GM23338 (cell line): ENCODE results near the gene CACNA1A. TPM values are rescaled to one million over a fixed set of nuclear protein-coding genes. Genes with fewer than 3 reads are reported as not detected.

Source experiments
- ATAC-seq: fragments of 200-7000 bp; cut with Tn5 transposase; 3 replicates; pipeline ENCODE4 v1.9.1; 2020
- DNase-seq: peaks from one replicate; pipeline ENCODE4 v3.0.0-alpha.2; 2015; ENCODE audit warnings: low spot score
- H2AFZ ChIP-seq: fragments of 200-600 bp; sonication (generic); 2 replicates; pipeline ENCODE4 v1.8.0; 2016; ENCODE audit warnings: antibody characterized with exemption, mild to moderate bottlenecking, moderate library complexity
- H3F3A ChIP-seq: fragments of 200-600 bp; sonication (generic); replicated peaks from 2 replicates; pipeline ENCODE4 v1.8.0; 2017; ENCODE audit warnings: antibody characterized with exemption, mixed run types, low read depth
- H3K27ac ChIP-seq: fragments of 200-600 bp; sonication (generic); 2 replicates; pipeline ENCODE4 v1.6.1; 2016; ENCODE audit warnings: low read depth
- H3K27me3 ChIP-seq: fragments of 200-600 bp; sonication (generic); 2 replicates; pipeline ENCODE4 v1.8.0; 2016; ENCODE audit warnings: mild to moderate bottlenecking, mixed run types, moderate library complexity; ENCODE audit not compliant: insufficient read depth
- H3K36me3 ChIP-seq: fragments of 200-600 bp; sonication (generic); 2 replicates; pipeline ENCODE4 v1.8.0; 2016; ENCODE audit warnings: mild to moderate bottlenecking; ENCODE audit not compliant: insufficient read depth
- H3K4me1 ChIP-seq: fragments of 200-600 bp; sonication (generic); 2 replicates; pipeline ENCODE4 v1.8.0; 2016; ENCODE audit warnings: mild to moderate bottlenecking, moderate library complexity; ENCODE audit not compliant: insufficient read depth
- H3K4me2 ChIP-seq: fragments of 200-600 bp; sonication (generic); 2 replicates; pipeline ENCODE4 v1.7.1; 2017; ENCODE audit warnings: mixed run types
- H3K4me3 ChIP-seq: fragments of 200-600 bp; sonication (generic); 2 replicates; pipeline ENCODE4 v1.6.1; 2016; ENCODE audit warnings: mixed run types
- H3K79me2 ChIP-seq: fragments of 200-600 bp; sonication (generic); replicated peaks from 2 replicates; pipeline ENCODE4 v1.8.0; 2017; ENCODE audit warnings: mild to moderate bottlenecking; ENCODE audit not compliant: insufficient read depth
- H3K9me2 ChIP-seq: fragments of 200-600 bp; sonication (generic); 2 replicates; pipeline ENCODE4 v1.8.0; 2017; ENCODE audit not compliant: insufficient read depth
- H4K20me1 ChIP-seq: fragments of 200-600 bp; sonication (generic); replicated peaks from 2 replicates; pipeline ENCODE4 v1.8.0; 2017; ENCODE audit warnings: mild to moderate bottlenecking; ENCODE audit not compliant: insufficient read depth
- H3K27ac Mint-ChIP-seq: 2 replicates; pipeline ENCODE4 v1.8.0; 2020; ENCODE audit warnings: inconsistent platforms, mild to moderate bottlenecking, moderate library complexity, mixed read lengths
- H3K27me3 Mint-ChIP-seq: 3 replicates; pipeline ENCODE4 v1.8.0; 2022; ENCODE audit warnings: low read depth, mild to moderate bottlenecking, moderate library complexity, mixed read lengths, inconsistent platforms; ENCODE audit not compliant: insufficient read depth, poor library complexity
- H3K36me3 Mint-ChIP-seq: 3 replicates; pipeline ENCODE4 v1.8.0; 2021; ENCODE audit warnings: low read depth, mild to moderate bottlenecking, inconsistent platforms, moderate library complexity, mixed read lengths
- H3K4me1 Mint-ChIP-seq: 3 replicates; pipeline ENCODE4 v1.8.0; 2020; ENCODE audit warnings: mild to moderate bottlenecking, inconsistent platforms, mixed read lengths
- H3K4me3 Mint-ChIP-seq: 3 replicates; pipeline ENCODE4 v1.8.0; 2021; ENCODE audit warnings: moderate library complexity, mild to moderate bottlenecking, inconsistent platforms, mixed read lengths
- H3K9me3 Mint-ChIP-seq: 3 replicates; pipeline ENCODE4 v1.8.0; 2020; ENCODE audit warnings: moderate library complexity, mild to moderate bottlenecking, inconsistent platforms, mixed read lengths
- CREB1 ChIP-seq: fragments of 250-450 bp; sonication (Bioruptor Pico); IDR thresholded peaks from 2 replicates; pipeline ENCODE4 v1.5.0; 2020; ENCODE audit warnings: low read depth, mild to moderate bottlenecking, moderate library complexity
- ETS1 ChIP-seq: IDR thresholded peaks from 2 replicates; pipeline ENCODE4 v1.6.1; 2016; ENCODE audit warnings: antibody characterized with exemption
- EZH2 ChIP-seq: fragments of 200-600 bp; sonication (generic); IDR thresholded peaks from one replicate; pipeline ENCODE4 v1.8.0; 2017; ENCODE audit warnings: antibody characterized with exemption, mild to moderate bottlenecking, low read depth; ENCODE audit not compliant: unreplicated experiment
- EZH2phosphoT487 ChIP-seq: fragments of 200-600 bp; sonication (generic); IDR thresholded peaks from one replicate; pipeline ENCODE4 v1.8.1; 2018; ENCODE audit warnings: antibody characterized with exemption; ENCODE audit not compliant: unreplicated experiment
- NANOG ChIP-seq: IDR thresholded peaks from 2 replicates; pipeline ENCODE4 v1.6.1; 2016; ENCODE audit warnings: antibody characterized with exemption, borderline replicate concordance
- REST ChIP-seq: IDR thresholded peaks from one replicate; pipeline ENCODE4 v1.6.1; 2018; ENCODE audit warnings: antibody characterized with exemption; ENCODE audit not compliant: unreplicated experiment
- STAT1 ChIP-seq: IDR thresholded peaks from one replicate; pipeline ENCODE4 v1.6.1; 2016; ENCODE audit warnings: antibody characterized with exemption; ENCODE audit not compliant: unreplicated experiment
- ZNF114 ChIP-seq: fragments of 250-450 bp; sonication (Bioruptor Pico); IDR thresholded peaks from 2 replicates; pipeline ENCODE4 v1.5.0; 2020; ENCODE audit warnings: mild to moderate bottlenecking, moderate library complexity
- polyA plus RNA-seq: library from polyadenylated mRNA; unstranded; fragments of >200 nt; fragmentation: Nextera tagmentation; extraction: Ambion mirVana; gene quantifications from 2 replicates; pipeline ENCODE4 v1.2.1, GENCODE V29; 2016
- total RNA-seq: library from RNA; depleted of rRNA; stranded (reverse); fragments of >200 nt; shearing (Covaris generic); gene quantifications from 2 replicates; pipeline ENCODE4 v1.2.3, GENCODE V29; 2014
- TF ChIP-seq, protein P1 (sequence below), 2 experiments: fragments of 200-600 bp in 1 of 2; sonication (generic) in 1 of 2; conservative IDR thresholded peaks; 2 replicates each; pipeline versions ENCODE4 v1.5.1 to v1.6.1; 2016 to 2017; ENCODE audit warnings: antibody characterized with exemption in 2 of 2, low read depth in 2 of 2, mild to moderate bottlenecking in 2 of 2, moderate library complexity in 1 of 2

CACNA1A gene
- total and polyA plus RNA-seq, 2 experiments from 2014 or later = 7.4 to 20.3 TPM

GRCh38 chr19:13301627-13302334 is 204.5 kb downstream of the CACNA1A start (continued):
- TF ChIP-seq, protein P1, sequence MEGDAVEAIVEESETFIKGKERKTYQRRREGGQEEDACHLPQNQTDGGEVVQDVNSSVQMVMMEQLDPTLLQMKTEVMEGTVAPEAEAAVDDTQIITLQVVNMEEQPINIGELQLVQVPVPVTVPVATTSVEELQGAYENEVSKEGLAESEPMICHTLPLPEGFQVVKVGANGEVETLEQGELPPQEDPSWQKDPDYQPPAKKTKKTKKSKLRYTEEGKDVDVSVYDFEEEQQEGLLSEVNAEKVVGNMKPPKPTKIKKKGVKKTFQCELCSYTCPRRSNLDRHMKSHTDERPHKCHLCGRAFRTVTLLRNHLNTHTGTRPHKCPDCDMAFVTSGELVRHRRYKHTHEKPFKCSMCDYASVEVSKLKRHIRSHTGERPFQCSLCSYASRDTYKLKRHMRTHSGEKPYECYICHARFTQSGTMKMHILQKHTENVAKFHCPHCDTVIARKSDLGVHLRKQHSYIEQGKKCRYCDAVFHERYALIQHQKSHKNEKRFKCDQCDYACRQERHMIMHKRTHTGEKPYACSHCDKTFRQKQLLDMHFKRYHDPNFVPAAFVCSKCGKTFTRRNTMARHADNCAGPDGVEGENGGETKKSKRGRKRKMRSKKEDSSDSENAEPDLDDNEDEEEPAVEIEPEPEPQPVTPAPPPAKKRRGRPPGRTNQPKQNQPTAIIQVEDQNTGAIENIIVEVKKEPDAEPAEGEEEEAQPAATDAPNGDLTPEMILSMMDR (conservative IDR thresholded peaks at IDR 0.05; ENCODE audit: low read depth in 2 of 2) = no peak
- TF ChIP-seq EZH2phosphoT487 (no peak), ETS1 (no peak), EZH2 (no peak), NANOG (no peak), REST (no peak), STAT1 (no peak)

- H3K27me3 Mint-ChIP-seq = peaks cover 3% of the 10 kb centered on the region
- H3K9me2 ChIP-seq = no peaks in the 10 kb centered on the region
- no peak for ATAC-seq
- H3K27me3 ChIP-seq = peaks cover 5% of the 10 kb centered on the region; the same call in 1 of the 2 replicates
- H3K4me3 Mint-ChIP-seq = no peak overlapping the region
- no peak overlapping the region for H2AFZ ChIP-seq
- DNase-seq = no peak
- H3F3A ChIP-seq = 0 out of 2 replicates have a peak, but pooled peaks cover 9% of the 10 kb centered on the region
- H4K20me1 ChIP-seq = no peaks in the 10 kb centered on the region; the same call in 1 of the 2 replicates
- no peak overlapping the region for H3K27ac ChIP-seq
- no peaks in the 10 kb centered on the region for H3K79me2 ChIP-seq
- H3K4me3 ChIP-seq = no peak overlapping the region
- H3K4me1 Mint-ChIP-seq = peaks cover 6% of the 10 kb centered on the region; the same call in 1 of the 3 replicates
- H3K36me3 Mint-ChIP-seq = peaks cover 8% of the 10 kb centered on the region; the same call in 2 of the 3 replicates
- no peaks in the 10 kb centered on the region for H3K36me3 ChIP-seq
- peaks cover 4% of the 10 kb centered on the region; the same call in 1 of the 2 replicates for H3K4me1 ChIP-seq
- H3K9me3 Mint-ChIP-seq = peaks cover 3% of the 10 kb centered on the region; the same call in 1 of the 3 replicates
- H3K4me2 ChIP-seq = no peak overlapping the region
- no peak overlapping the region for H3K27ac Mint-ChIP-seq
- TF ChIP-seq STAT1 (no peak), CREB1 (CRISPR knock-in tag) (no peak), ZNF114 (CRISPR knock-in tag) (no peak), REST (no peak), EZH2 (no peak)
These were observed 205.8 kb downstream of the CACNA1A start for GRCh38 chr19:13300421-13301030.
